KOPT-K1 (cell line): ENCODE data around the gene FRMD4A.

Experiments used
- H3K27ac ChIP-seq: fragments of 200-600 bp; sonication (generic); 2 replicates; pipeline ENCODE4 v1.5.1; 2016; ENCODE audit warnings: antibody characterized with exemption, mild to moderate bottlenecking, low read depth, low read length; ENCODE audit not compliant: poor library complexity, severe bottlenecking
- H3K36me3 ChIP-seq: fragments of 200-600 bp; sonication (generic); 2 replicates; pipeline ENCODE4 v1.5.1; 2017; ENCODE audit warnings: antibody characterized with exemption, mild to moderate bottlenecking, low read length, moderate library complexity; ENCODE audit not compliant: insufficient read depth
- H3K9me3 ChIP-seq: fragments of 200-600 bp; sonication (generic); 2 replicates; pipeline ENCODE4 v1.5.1; 2017; ENCODE audit warnings: antibody characterized with exemption, low read length, mild to moderate bottlenecking; ENCODE audit not compliant: insufficient read depth, poor library complexity, severe bottlenecking

Gene FRMD4A

GRCh38 chr10:14023673-14024328 is 306.9 kb downstream of the FRMD4A start:
- Histone ChIP-seq H3K27ac (no peak overlapping the region), H3K9me3 (peaks cover 5% of the 10 kb centered on the region), H3K36me3 (no peaks in the 10 kb centered on the region)

GRCh38 chr10:14022954-14023672 is 307.6 kb downstream of the FRMD4A start:
- Histone ChIP-seq H3K9me3 (peaks cover 5% of the 10 kb centered on the region), H3K36me3 (no peaks in the 10 kb centered on the region), H3K27ac (no peak overlapping the region)

GRCh38 chr10:14022052-14022451 is 308.7 kb downstream of the FRMD4A start:
- Histone ChIP-seq H3K9me3 (peaks cover 5% of the 10 kb centered on the region), H3K36me3 (no peaks in the 10 kb centered on the region), H3K27ac (no peak overlapping the region)

GRCh38 chr10:14020037-14020664 is 310.6 kb downstream of the FRMD4A start:
- Histone ChIP-seq H3K36me3 (no peaks in the 10 kb centered on the region), H3K27ac (no peak overlapping the region), H3K9me3 (peaks cover 5% of the 10 kb centered on the region)

GRCh38 chr10:14017467-14017866 is 313.3 kb downstream of the FRMD4A start:
- no peaks in the 10 kb centered on the region for H3K36me3 ChIP-seq
- no peak overlapping the region for H3K27ac ChIP-seq
- peaks cover 5% of the 10 kb centered on the region for H3K9me3 ChIP-seq

- Histone ChIP-seq H3K36me3 (no peaks in the 10 kb centered on the region), H3K9me3 (peaks cover 5% of the 10 kb centered on the region), H3K27ac (no peak overlapping the region)
Observed at GRCh38 chr10:14016931-14017333, 313.8 kb downstream of the FRMD4A start.

- Histone ChIP-seq H3K9me3 (peaks cover 5% of the 10 kb centered on the region), H3K36me3 (no peaks in the 10 kb centered on the region), H3K27ac (no peak overlapping the region)
Observed at GRCh38 chr10:14016011-14016536, 314.6 kb downstream of the FRMD4A start.

- no peaks in the 10 kb centered on the region for H3K36me3 ChIP-seq
- H3K9me3 ChIP-seq: peaks cover 5% of the 10 kb centered on the region
- no peak overlapping the region for H3K27ac ChIP-seq
Observed at GRCh38 chr10:14014423-14014822, 316.3 kb downstream of the FRMD4A start.

GRCh38 chr10:14010769-14011574 is 319.8 kb downstream of the FRMD4A start:
- Histone ChIP-seq H3K36me3 (no peaks in the 10 kb centered on the region), H3K27ac (no peak overlapping the region), H3K9me3 (no peaks in the 10 kb centered on the region)

GRCh38 chr10:14010101-14010558 is 320.6 kb downstream of the FRMD4A start:
- no peaks in the 10 kb centered on the region for H3K9me3 ChIP-seq
- no peaks in the 10 kb centered on the region for H3K36me3 ChIP-seq
- H3K27ac ChIP-seq: no peak overlapping the region

GRCh38 chr10:14009371-14010100 is 321.2 kb downstream of the FRMD4A start:
- no peaks in the 10 kb centered on the region for H3K9me3 ChIP-seq
- no peak overlapping the region for H3K27ac ChIP-seq

GRCh38 chr10:14008740-14009080 is 322.0 kb downstream of the FRMD4A start:
- H3K27ac ChIP-seq: no peak overlapping the region
- H3K36me3 ChIP-seq: no peaks in the 10 kb centered on the region
- no peaks in the 10 kb centered on the region for H3K9me3 ChIP-seq

More at GRCh38 chr10:14009371-14010100, 321.2 kb downstream of the FRMD4A start:
- no peaks in the 10 kb centered on the region for H3K36me3 ChIP-seq

GRCh38 chr10:14004536-14004935 is 326.2 kb downstream of the FRMD4A start:
- Histone ChIP-seq H3K36me3 (no peaks in the 10 kb centered on the region), H3K27ac (no peak overlapping the region), H3K9me3 (no peaks in the 10 kb centered on the region)

GRCh38 chr10:14003517-14004184 is 327.1 kb downstream of the FRMD4A start:
- no peaks in the 10 kb centered on the region for H3K36me3 ChIP-seq
- H3K27ac ChIP-seq: no peak overlapping the region
- no peaks in the 10 kb centered on the region for H3K9me3 ChIP-seq
